ENCODE data around the gene MAP4K4.

GRCh38 chr2:101736233-101736632, 38.7 kb downstream of the MAP4K4 start:
- TF ChIP-seq GATA3 (IDR thresholded peaks at IDR 0.05; ENCODE audit: low read depth, low read length) (no peak), GATA2 (IDR thresholded peaks at IDR 0.05; ENCODE audit: low read depth, low read length) (no peak)

Data from SH-SY5Y (cell line).